Astrocyte (in vitro differentiated cells and primary cell): ENCODE results near the gene RNASE11. TPM values are rescaled to one million over a fixed set of nuclear protein-coding genes. Genes with fewer than 3 reads are reported as not detected.

Source experiments
- DNase-seq: peaks from one replicate; pipeline ENCODE4 v3.0.0-alpha.2; 2010; ENCODE audit warnings: low read depth
- FAIRE-seq: peaks from 2 replicates; lab custom pipeline; 2011; peaks lifted over from hg19 to GRCh38; lab: Jason Lieb, UNC
- H2AFZ ChIP-seq: 2 replicates; pipeline ENCODE4 v1.6.0; 2012; ENCODE audit warnings: low read depth, low read length, inconsistent platforms
- H3K27ac ChIP-seq: 2 replicates; pipeline ENCODE4 v1.5.1; 2011; ENCODE audit warnings: low read depth, low read length, inconsistent platforms
- H3K27me3 ChIP-seq: 2 replicates; pipeline ENCODE4 v1.6.0; 2011; ENCODE audit warnings: low read length, inconsistent platforms; ENCODE audit not compliant: insufficient read depth
- H3K36me3 ChIP-seq: 2 replicates; pipeline ENCODE4 v1.5.1; 2011; ENCODE audit warnings: low read length, inconsistent platforms; ENCODE audit not compliant: insufficient read depth
- H3K4me1 ChIP-seq: 2 replicates; pipeline ENCODE4 v1.5.1; 2011; ENCODE audit warnings: low read length, inconsistent platforms; ENCODE audit not compliant: insufficient read depth
- H3K4me2 ChIP-seq: 2 replicates; pipeline ENCODE4 v1.6.0; 2012; ENCODE audit warnings: low read length, inconsistent platforms
- H3K4me3 ChIP-seq: 2 replicates; pipeline ENCODE4 v1.5.1; 2011; ENCODE audit warnings: low read depth, mild to moderate bottlenecking, low read length, inconsistent platforms; ENCODE audit not compliant: insufficient read depth
- H3K79me2 ChIP-seq: 2 replicates; pipeline ENCODE4 v1.6.0; 2012; ENCODE audit warnings: mild to moderate bottlenecking, low read length, inconsistent platforms; ENCODE audit not compliant: insufficient read depth
- H3K9ac ChIP-seq: 2 replicates; pipeline ENCODE4 v1.6.0; 2012; ENCODE audit warnings: mild to moderate bottlenecking, low read length, inconsistent platforms
- H3K9me3 ChIP-seq: 2 replicates; pipeline ENCODE4 v1.5.1; 2012; ENCODE audit warnings: low read depth, mild to moderate bottlenecking, low read length, inconsistent platforms; ENCODE audit not compliant: insufficient read depth
- H4K20me1 ChIP-seq: 2 replicates; pipeline ENCODE4 v1.6.0; 2012; ENCODE audit warnings: low read length, inconsistent platforms; ENCODE audit not compliant: insufficient read depth
- H3K27ac Mint-ChIP-seq: one replicate; pipeline ENCODE4 v1.8.0; 2021; ENCODE audit warnings: mild to moderate bottlenecking, mixed read lengths; ENCODE audit not compliant: unreplicated experiment
- H3K27me3 Mint-ChIP-seq: one replicate; pipeline ENCODE4 v1.8.0; 2021; ENCODE audit warnings: low read depth, mixed read lengths; ENCODE audit not compliant: unreplicated experiment
- H3K36me3 Mint-ChIP-seq: one replicate; pipeline ENCODE4 v1.8.0; 2021; ENCODE audit warnings: low read depth, mixed read lengths; ENCODE audit not compliant: unreplicated experiment
- H3K4me1 Mint-ChIP-seq: one replicate; pipeline ENCODE4 v1.8.0; 2021; ENCODE audit warnings: low read depth, mixed read lengths; ENCODE audit not compliant: unreplicated experiment
- H3K4me3 Mint-ChIP-seq: one replicate; pipeline ENCODE4 v1.8.0; 2021; ENCODE audit warnings: mild to moderate bottlenecking, moderate library complexity, mixed read lengths; ENCODE audit not compliant: unreplicated experiment
- H3K9me3 Mint-ChIP-seq: one replicate; pipeline ENCODE4 v1.8.0; 2021; ENCODE audit warnings: mild to moderate bottlenecking, mixed read lengths; ENCODE audit not compliant: unreplicated experiment
- EZH2 ChIP-seq: IDR thresholded peaks from 2 replicates; pipeline ENCODE4 v1.6.1; 2012; ENCODE audit warnings: mild to moderate bottlenecking, low read length, inconsistent platforms; ENCODE audit not compliant: insufficient read depth
- total RNA-seq: library from RNA; stranded (reverse); gene quantifications from 2 replicates; pipeline ENCODE4 v1.2.1, GENCODE V29; 2021
- TF ChIP-seq, protein P1 (sequence below): IDR thresholded peaks from 2 replicates; pipeline ENCODE4 v1.5.1; 2011; ENCODE audit warnings: low read depth, mild to moderate bottlenecking, inconsistent platforms, low read length, moderate library complexity; ENCODE audit not compliant: insufficient read depth

Gene RNASE11
- total RNA-seq, 1 donor from 2014 or later, result not detected

DNA sequence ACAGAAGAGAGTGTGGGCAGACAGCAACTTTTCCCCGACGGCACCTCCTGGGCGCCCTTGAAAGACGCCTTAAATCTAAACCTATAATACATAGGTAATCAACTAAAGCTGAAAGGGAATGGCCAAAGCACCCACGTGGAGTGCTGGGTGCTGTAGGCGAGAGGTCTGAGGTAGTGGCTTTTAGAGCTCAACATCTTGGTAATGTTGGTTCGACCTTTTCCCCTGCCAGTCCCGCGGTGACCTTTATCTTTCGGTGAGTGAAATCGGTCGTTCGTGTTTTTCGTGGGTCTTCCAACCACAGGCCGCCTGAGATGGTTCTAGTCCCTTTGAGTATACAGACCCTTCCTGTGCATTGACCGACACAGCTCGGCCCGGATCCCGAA lies 44.6 kb upstream of the RNASE11 start:
- no peaks in the 10 kb centered on the region for H3K79me2 ChIP-seq
- peaks cover 16% of the 10 kb centered on the region for H3K27me3 ChIP-seq
- peaks cover 13% of the 10 kb centered on the region for H3K4me1 ChIP-seq
- H3K9ac ChIP-seq, result no peak overlapping the region
- no peak overlapping the region for H3K27ac ChIP-seq
- DNase-seq (no peak), FAIRE-seq (no peak)
- H4K20me1 ChIP-seq, result no peaks in the 10 kb centered on the region
- Mint-ChIP-seq H3K27me3 (peaks cover 15% of the 10 kb centered on the region), H3K9me3 (no peaks in the 10 kb centered on the region), H3K4me3 (peak overlapping the region; percentile 88), H3K4me1 (peaks cover 14% of the 10 kb centered on the region), H3K27ac (peak overlapping the region; percentile 75), H3K36me3 (no peaks in the 10 kb centered on the region)
- H3K4me2 ChIP-seq, result peak overlapping the region; percentile 81
- no peak for TF ChIP-seq EZH2
- TF ChIP-seq, protein P1, sequence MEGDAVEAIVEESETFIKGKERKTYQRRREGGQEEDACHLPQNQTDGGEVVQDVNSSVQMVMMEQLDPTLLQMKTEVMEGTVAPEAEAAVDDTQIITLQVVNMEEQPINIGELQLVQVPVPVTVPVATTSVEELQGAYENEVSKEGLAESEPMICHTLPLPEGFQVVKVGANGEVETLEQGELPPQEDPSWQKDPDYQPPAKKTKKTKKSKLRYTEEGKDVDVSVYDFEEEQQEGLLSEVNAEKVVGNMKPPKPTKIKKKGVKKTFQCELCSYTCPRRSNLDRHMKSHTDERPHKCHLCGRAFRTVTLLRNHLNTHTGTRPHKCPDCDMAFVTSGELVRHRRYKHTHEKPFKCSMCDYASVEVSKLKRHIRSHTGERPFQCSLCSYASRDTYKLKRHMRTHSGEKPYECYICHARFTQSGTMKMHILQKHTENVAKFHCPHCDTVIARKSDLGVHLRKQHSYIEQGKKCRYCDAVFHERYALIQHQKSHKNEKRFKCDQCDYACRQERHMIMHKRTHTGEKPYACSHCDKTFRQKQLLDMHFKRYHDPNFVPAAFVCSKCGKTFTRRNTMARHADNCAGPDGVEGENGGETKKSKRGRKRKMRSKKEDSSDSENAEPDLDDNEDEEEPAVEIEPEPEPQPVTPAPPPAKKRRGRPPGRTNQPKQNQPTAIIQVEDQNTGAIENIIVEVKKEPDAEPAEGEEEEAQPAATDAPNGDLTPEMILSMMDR, result no peak
- no peaks in the 10 kb centered on the region for H3K36me3 ChIP-seq
- peak overlapping the region; percentile 63 for H3K4me3 ChIP-seq
- H3K9me3 ChIP-seq, result no peaks in the 10 kb centered on the region
- H2AFZ ChIP-seq, result no peak overlapping the region

DNA sequence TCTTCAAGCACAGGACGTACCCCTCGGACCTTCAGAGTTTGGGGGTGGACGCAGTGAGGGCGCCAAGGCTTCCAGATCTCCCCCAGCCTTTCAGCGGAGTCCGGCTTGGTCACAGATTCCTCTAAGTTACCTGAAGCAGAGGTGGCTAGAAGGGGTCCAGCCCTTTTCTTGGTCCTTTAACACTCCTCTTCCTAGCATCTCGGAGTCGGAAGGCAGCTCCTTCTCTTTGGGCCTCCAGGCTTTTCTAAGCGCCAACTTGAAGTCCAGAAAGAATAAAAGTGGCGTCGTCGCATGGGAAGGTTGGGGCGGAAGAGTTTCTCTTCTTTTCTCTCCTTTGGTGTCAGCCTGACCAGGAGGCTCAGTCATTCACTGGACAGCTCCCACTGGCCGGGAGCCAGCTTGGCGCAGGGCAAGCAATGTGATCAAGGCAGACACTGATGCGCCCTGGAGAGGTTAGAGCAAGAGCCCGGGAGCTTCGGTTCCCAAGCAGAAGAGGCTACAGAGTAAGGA lies 44.1 kb upstream of the RNASE11 start:
- peak overlapping the region; percentile 88 for H3K4me3 Mint-ChIP-seq
- H3K27ac Mint-ChIP-seq, result no peak overlapping the region
- Histone ChIP-seq H3K4me1 (peaks cover 13% of the 10 kb centered on the region), H3K27me3 (peaks cover 17% of the 10 kb centered on the region), H3K4me2 (peak overlapping the region; percentile 81), H2AFZ (peak overlapping the region; percentile 19), H3K9me3 (no peaks in the 10 kb centered on the region), H3K4me3 (peak overlapping the region; percentile 63), H3K9ac (no peak overlapping the region), H3K79me2 (no peaks in the 10 kb centered on the region), H3K27ac (no peak overlapping the region), H4K20me1 (no peaks in the 10 kb centered on the region), H3K36me3 (no peaks in the 10 kb centered on the region)
- TF ChIP-seq, protein P1, result no peak
- TF ChIP-seq EZH2, result no peak
- peaks cover 16% of the 10 kb centered on the region for H3K4me1 Mint-ChIP-seq
- FAIRE-seq, result no peak
- no peaks in the 10 kb centered on the region for H3K9me3 Mint-ChIP-seq
- H3K36me3 Mint-ChIP-seq, result no peaks in the 10 kb centered on the region
- DNase-seq, result peak; percentile 20
- peaks cover 15% of the 10 kb centered on the region for H3K27me3 Mint-ChIP-seq
